Karpas-422 (cell line): ENCODE data around the gene SCMH1. TPM values are rescaled to one million over a fixed set of nuclear protein-coding genes. Genes with fewer than 3 reads are reported as not detected.

Experiments
- DNase-seq: peaks from one replicate; pipeline ENCODE4 v3.0.0-alpha.2; 2015
- H2AFZ ChIP-seq: fragments of 200-600 bp; sonication (generic); 2 replicates; pipeline ENCODE4 v1.6.1; 2014; ENCODE audit warnings: antibody characterized with exemption, low read length, mixed read lengths
- H3K27ac ChIP-seq: fragments of 200-600 bp; sonication (generic); 2 replicates; pipeline ENCODE4 v1.5.1; 2014; ENCODE audit warnings: mild to moderate bottlenecking, low read length, moderate library complexity
- H3K27me3 ChIP-seq: fragments of 200-600 bp; sonication (generic); 2 replicates; pipeline ENCODE4 v1.6.1; 2014; ENCODE audit warnings: low read length, mixed read lengths
- H3K36me3 ChIP-seq: fragments of 200-600 bp; sonication (generic); 2 replicates; pipeline ENCODE4 v1.6.1; 2014; ENCODE audit warnings: low read length, mixed read lengths; ENCODE audit not compliant: insufficient read depth
- H3K4me1 ChIP-seq: fragments of 200-600 bp; sonication (generic); 2 replicates; pipeline ENCODE4 v1.6.1; 2014; ENCODE audit warnings: mild to moderate bottlenecking, low read length, mixed read lengths
- H3K4me2 ChIP-seq: fragments of 200-600 bp; sonication (generic); 2 replicates; pipeline ENCODE4 v1.6.1; 2014; ENCODE audit warnings: low read length, low read depth, mild to moderate bottlenecking; ENCODE audit not compliant: poor library complexity, severe bottlenecking
- H3K4me3 ChIP-seq: fragments of 200-600 bp; sonication (generic); 2 replicates; pipeline ENCODE4 v1.5.1; 2014; ENCODE audit warnings: mild to moderate bottlenecking, antibody characterized with exemption, low read length, mixed read lengths
- H3K79me2 ChIP-seq: fragments of 200-600 bp; sonication (generic); 2 replicates; pipeline ENCODE4 v1.6.1; 2014; ENCODE audit warnings: mild to moderate bottlenecking, low read length, mixed read lengths
- H3K9ac ChIP-seq: fragments of 200-600 bp; sonication (generic); 2 replicates; pipeline ENCODE4 v1.6.0; 2014; ENCODE audit warnings: low read length
- H3K9me2 ChIP-seq: fragments of 200-600 bp; sonication (generic), shearing (Covaris generic); replicated peaks from 2 replicates; pipeline ENCODE4 v1.6.0; 2014; ENCODE audit warnings: mild to moderate bottlenecking, low read length, moderate library complexity; ENCODE audit not compliant: insufficient read depth
- H3K9me3 ChIP-seq: fragments of 300-700, 200-600 bp; sonication (generic); 2 replicates; pipeline ENCODE4 v1.6.1; 2014; ENCODE audit warnings: low read length, mixed read lengths
- H4K20me1 ChIP-seq: fragments of 200-600 bp; sonication (generic); 2 replicates; pipeline ENCODE4 v1.6.1; 2014; ENCODE audit warnings: mild to moderate bottlenecking, antibody characterized with exemption, low read length, low read depth; ENCODE audit not compliant: insufficient read depth
- total RNA-seq: library from RNA; depleted of rRNA; stranded (reverse); fragments of >200 nt; shearing (Covaris generic); gene quantifications from 2 replicates; pipeline ENCODE4 v1.2.3, GENCODE V29; 2014; ENCODE audit warnings: low replicate concordance

SCMH1 gene
- total RNA-seq, 1 experiment from 2014 or later: 83.6 TPM

DNA sequence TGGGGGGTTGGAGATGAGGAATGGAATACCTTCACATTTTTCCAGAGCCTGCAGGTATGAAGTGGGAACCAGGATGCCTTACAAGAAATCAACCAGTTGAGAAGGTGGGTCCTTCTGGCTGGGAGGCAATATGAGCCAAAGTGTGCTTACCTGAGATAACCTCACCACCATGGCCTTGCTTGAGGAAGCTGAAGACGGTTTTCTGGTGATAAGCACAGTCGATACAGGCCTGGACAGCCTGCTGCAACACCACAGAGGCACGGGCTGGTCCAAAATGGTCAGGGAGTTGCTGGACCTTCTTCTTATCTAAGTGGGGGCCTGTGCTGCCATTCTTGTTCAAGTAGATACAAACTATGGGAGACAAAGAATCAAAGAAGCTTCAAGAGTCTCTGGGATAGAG lies 193.6 kb downstream of the SCMH1 start:
- Histone ChIP-seq H3K4me3 (no peak overlapping the region), H3K79me2 (peaks cover 5% of the 10 kb centered on the region; the same call in 1 of the 2 replicates), H3K4me1 (peaks cover 7% of the 10 kb centered on the region), H3K27ac (no peak overlapping the region), H3K27me3 (no peaks in the 10 kb centered on the region), H3K9me2 (no peaks in the 10 kb centered on the region), H3K36me3 (peaks cover 32% of the 10 kb centered on the region; the same call in 1 of the 2 replicates), H4K20me1 (no peaks in the 10 kb centered on the region), H2AFZ (no peak overlapping the region), H3K9me3 (no peaks in the 10 kb centered on the region), H3K4me2 (no peak overlapping the region), H3K9ac (no peak overlapping the region)
- DNase-seq: no peak

DNA sequence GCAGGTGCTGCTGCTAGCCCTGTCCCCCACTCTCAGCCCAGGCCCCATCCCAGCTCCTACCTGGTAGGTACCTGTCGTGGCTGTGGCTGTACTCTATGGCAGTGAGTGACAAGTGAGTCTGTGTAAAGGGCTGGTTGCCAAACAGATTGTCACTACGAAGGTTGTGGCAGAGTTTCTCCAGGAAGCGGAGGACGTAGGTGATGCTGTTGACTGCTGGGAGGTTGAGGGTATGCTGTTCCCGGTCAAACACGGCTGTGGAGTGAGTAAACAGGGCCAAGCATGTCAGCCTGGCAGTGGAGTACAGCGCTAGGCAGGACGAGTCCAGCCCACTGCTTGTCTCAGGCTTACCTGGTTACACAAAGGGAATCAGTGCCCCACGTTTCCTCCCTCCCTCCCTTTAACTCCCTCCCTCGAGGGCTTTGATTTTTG lies 195.7 kb downstream of the SCMH1 start:
- H3K27ac ChIP-seq: no peak overlapping the region
- no peak overlapping the region for H3K9ac ChIP-seq
- peaks cover 3% of the 10 kb centered on the region; the same call in 1 of the 2 replicates for H3K79me2 ChIP-seq
- H3K4me1 ChIP-seq: no peaks in the 10 kb centered on the region
- no peaks in the 10 kb centered on the region for H4K20me1 ChIP-seq
- H3K36me3 ChIP-seq: peaks cover 27% of the 10 kb centered on the region; the same call in 1 of the 2 replicates
- H3K4me2 ChIP-seq: no peak overlapping the region
- H3K9me3 ChIP-seq: no peaks in the 10 kb centered on the region
- H3K27me3 ChIP-seq: no peaks in the 10 kb centered on the region
- DNase-seq: no peak
- no peak overlapping the region for H3K4me3 ChIP-seq
- H2AFZ ChIP-seq: no peak overlapping the region
- no peaks in the 10 kb centered on the region for H3K9me2 ChIP-seq

DNA sequence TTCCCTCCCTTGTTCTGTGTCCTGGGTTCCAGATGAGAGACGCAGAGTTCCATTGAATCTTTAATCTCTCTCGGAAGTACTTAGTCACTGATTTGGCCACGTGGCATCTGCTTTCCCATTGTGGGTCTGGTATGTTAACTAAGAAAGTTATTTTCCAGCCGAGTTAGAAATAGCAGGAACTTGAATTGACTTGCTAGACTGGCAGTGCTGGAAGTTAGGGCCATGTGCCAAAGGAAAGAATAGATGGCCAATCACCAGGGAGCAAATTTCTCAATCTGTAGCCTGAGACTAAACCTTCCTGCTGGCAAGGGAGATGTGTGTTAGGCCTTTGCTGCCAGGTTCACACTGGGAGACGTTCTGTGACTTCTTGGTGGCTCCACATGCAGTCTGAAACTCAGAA lies 196.4 kb downstream of the SCMH1 start:
- DNase-seq: no peak
- H3K36me3 ChIP-seq: peaks cover 26% of the 10 kb centered on the region; the same call in 1 of the 2 replicates
- no peaks in the 10 kb centered on the region for H3K4me1 ChIP-seq
- H3K4me3 ChIP-seq: no peak overlapping the region
- H3K79me2 ChIP-seq: no peaks in the 10 kb centered on the region
- H4K20me1 ChIP-seq: no peaks in the 10 kb centered on the region
- no peak overlapping the region for H3K4me2 ChIP-seq
- H3K9me2 ChIP-seq: no peaks in the 10 kb centered on the region
- H2AFZ ChIP-seq: no peak overlapping the region
- H3K27me3 ChIP-seq: no peaks in the 10 kb centered on the region
- no peak overlapping the region for H3K27ac ChIP-seq
- H3K9ac ChIP-seq: no peak overlapping the region
- no peaks in the 10 kb centered on the region for H3K9me3 ChIP-seq

DNA sequence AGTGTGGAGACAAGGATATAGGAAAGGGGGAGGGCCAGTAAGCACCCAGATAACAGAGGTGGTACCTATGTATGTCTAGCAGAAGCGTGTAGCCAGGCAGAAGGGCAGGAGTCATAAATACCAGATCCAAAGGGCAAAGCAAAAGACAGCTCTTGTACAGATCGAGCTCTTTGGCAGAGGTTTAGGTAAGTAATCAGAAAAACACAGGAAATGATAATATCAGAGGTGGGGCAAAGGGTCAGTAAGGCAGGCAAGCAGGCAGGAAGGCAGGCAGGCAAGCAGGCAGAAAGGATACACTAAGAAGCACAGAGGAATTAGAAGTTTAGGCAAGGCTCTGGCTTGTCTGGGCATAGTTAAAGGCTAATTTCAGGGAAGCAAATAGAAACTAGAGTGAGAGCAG lies 197.9 kb downstream of the SCMH1 start:
- Histone ChIP-seq H3K9ac (no peak overlapping the region), H3K36me3 (peaks cover 27% of the 10 kb centered on the region; the same call in 1 of the 2 replicates), H4K20me1 (no peaks in the 10 kb centered on the region)

DNA sequence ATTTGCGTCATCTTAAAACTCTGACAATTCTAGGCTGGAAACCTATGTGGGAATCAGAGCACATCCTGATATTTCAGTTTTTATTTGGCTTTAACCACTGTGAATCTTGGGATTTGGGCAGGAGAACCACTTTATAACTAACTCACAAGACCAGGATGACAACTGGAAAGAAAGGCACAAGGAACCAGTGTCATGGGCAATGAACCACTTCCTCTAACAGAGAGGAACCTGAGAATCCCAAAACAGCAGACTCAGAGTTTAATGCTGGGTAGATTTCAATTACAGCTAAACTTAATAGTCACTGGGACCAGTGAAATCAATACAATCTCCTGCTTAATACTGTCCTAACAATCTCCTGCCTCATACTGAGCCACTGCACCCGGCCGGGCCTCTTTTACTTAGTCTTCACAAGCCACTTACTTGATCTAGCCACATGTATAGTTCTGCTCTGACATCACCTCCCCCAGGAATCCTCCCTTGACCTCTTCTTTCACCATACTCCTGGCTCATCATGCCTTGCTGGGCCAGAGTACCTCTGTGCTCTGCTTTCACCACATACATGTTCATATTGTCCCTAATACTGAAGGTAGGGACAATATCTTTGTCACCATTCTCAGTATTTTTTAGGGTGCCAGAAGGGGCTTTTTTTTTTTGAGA lies 200.4 kb downstream of the SCMH1 start:
- Histone ChIP-seq H3K9me3 (no peaks in the 10 kb centered on the region), H3K27me3 (no peaks in the 10 kb centered on the region), H3K9ac (no peak overlapping the region), H2AFZ (no peak overlapping the region), H3K79me2 (no peaks in the 10 kb centered on the region), H3K9me2 (no peaks in the 10 kb centered on the region), H3K27ac (no peak overlapping the region), H3K4me1 (no peaks in the 10 kb centered on the region), H3K36me3 (peaks cover 31% of the 10 kb centered on the region; the same call in 1 of the 2 replicates), H3K4me3 (no peak overlapping the region), H3K4me2 (no peak overlapping the region), H4K20me1 (no peaks in the 10 kb centered on the region)
- no peak for DNase-seq

More for the DNA sequence above, 197.9 kb downstream of the SCMH1 start:
- no peaks in the 10 kb centered on the region for H3K9me3 ChIP-seq
- H3K27me3 ChIP-seq: no peaks in the 10 kb centered on the region
- no peaks in the 10 kb centered on the region for H3K9me2 ChIP-seq
- H3K4me1 ChIP-seq: no peaks in the 10 kb centered on the region
- H3K4me3 ChIP-seq: no peak overlapping the region
- H3K27ac ChIP-seq: no peak overlapping the region
- DNase-seq: no peak
- H2AFZ ChIP-seq: no peak overlapping the region
- H3K4me2 ChIP-seq: no peak overlapping the region
- H3K79me2 ChIP-seq: no peaks in the 10 kb centered on the region

DNA sequence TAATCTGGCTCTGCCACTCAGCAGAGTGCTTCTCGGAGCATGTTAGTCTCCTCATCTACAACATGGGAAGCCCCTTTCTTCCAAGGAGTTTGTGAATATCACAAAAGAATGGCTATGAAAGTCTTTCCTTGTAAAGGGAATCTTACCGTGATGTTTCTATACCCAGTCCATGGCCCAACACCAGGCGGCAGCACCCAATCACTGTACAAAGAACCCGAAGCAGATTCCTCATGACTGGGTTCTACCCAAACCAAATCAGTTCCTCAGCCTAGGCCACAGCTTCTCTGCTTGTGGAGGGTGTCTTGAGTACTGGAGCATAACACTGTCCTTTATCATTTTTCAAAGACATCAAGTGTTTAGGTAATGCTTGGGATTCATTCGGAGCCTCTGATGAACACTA lies 204.0 kb downstream of the SCMH1 start:
- no peaks in the 10 kb centered on the region for H3K9me2 ChIP-seq
- no peak overlapping the region for H2AFZ ChIP-seq
- H3K4me1 ChIP-seq: no peaks in the 10 kb centered on the region
- DNase-seq: peak; percentile 39
- H3K4me2 ChIP-seq: no peak overlapping the region
- H3K27ac ChIP-seq: no peak overlapping the region
- peaks cover 33% of the 10 kb centered on the region; the same call in 1 of the 2 replicates for H3K36me3 ChIP-seq
- no peaks in the 10 kb centered on the region for H3K27me3 ChIP-seq
- no peak overlapping the region for H3K4me3 ChIP-seq
- H3K9ac ChIP-seq: no peak overlapping the region
- no peaks in the 10 kb centered on the region for H4K20me1 ChIP-seq
- no peaks in the 10 kb centered on the region for H3K9me3 ChIP-seq
- no peaks in the 10 kb centered on the region for H3K79me2 ChIP-seq

DNA sequence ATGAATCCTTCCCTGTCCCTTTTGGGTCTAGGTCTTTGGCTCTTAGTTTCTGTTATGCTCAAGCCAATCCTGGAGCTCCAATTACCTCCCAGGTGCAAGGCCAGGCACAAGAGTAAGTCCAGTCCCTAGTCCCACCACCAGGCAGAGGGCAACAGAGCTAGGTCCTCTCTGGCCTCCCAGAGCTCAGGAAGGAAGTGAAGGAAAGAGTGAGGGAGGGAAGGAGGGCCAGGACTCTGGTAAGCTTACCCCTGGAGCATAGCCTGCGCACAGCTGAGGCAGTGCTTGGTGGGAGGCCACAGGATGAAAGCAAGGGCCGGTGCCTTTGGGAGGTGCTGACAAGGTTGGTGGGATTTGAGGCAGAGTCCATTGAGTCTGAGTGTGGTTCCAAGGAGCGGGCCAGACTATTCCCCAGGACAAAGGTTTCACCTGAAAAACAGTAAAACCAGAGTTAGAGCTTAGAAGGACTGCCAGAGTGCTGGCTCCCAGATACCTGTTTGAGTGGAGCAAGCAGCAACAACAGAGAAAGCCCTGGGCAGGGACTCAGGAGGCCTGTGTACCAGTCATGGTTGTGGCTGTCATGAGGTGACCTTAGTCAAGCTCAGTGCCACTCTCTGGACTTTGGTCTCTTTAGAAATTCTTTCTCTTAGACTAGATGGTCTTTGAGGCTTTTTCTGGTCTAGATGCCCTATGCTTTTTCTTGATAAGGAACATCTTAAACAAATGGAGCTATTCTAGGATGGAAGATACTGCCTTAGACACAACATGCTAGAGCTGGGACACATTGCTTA lies 204.8 kb downstream of the SCMH1 start:
- no peak for DNase-seq
- Histone ChIP-seq H3K9me3 (no peaks in the 10 kb centered on the region), H3K36me3 (peaks cover 35% of the 10 kb centered on the region; the same call in 1 of the 2 replicates), H2AFZ (no peak overlapping the region), H4K20me1 (no peaks in the 10 kb centered on the region), H3K9me2 (no peaks in the 10 kb centered on the region), H3K9ac (no peak overlapping the region), H3K4me3 (no peak overlapping the region), H3K27ac (no peak overlapping the region), H3K27me3 (no peaks in the 10 kb centered on the region), H3K4me1 (no peaks in the 10 kb centered on the region), H3K79me2 (no peaks in the 10 kb centered on the region), H3K4me2 (no peak overlapping the region)

DNA sequence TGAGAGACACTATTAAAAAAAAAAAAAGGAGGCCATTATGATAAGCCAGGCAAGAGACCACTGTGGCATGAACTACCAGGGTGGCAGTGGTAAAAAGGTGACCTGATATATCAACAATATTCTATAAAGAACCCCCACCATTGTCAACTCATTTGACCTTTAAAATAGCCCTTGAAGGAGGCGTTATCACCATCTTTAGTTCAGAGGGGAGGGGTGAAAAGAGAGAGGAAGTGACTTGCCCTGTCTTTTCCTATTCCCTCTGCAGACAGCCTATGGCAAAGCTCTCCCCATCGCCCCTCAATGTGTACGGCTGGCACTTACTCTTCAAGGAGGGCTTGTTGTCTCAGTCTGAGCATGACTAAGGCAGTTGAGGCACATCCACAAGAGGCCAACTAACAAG lies 208.8 kb downstream of the SCMH1 start:
- no peaks in the 10 kb centered on the region for H3K79me2 ChIP-seq
- H3K9me2 ChIP-seq: no peaks in the 10 kb centered on the region
- peaks cover 41% of the 10 kb centered on the region; the same call in 1 of the 2 replicates for H3K36me3 ChIP-seq
- no peaks in the 10 kb centered on the region for H3K27me3 ChIP-seq
- no peak overlapping the region for H3K4me3 ChIP-seq
- no peak for DNase-seq
- H4K20me1 ChIP-seq: no peaks in the 10 kb centered on the region
- H3K4me2 ChIP-seq: no peak overlapping the region
- no peak overlapping the region for H3K9ac ChIP-seq
- no peak overlapping the region for H3K27ac ChIP-seq
- no peaks in the 10 kb centered on the region for H3K9me3 ChIP-seq
- no peak overlapping the region for H2AFZ ChIP-seq
- H3K4me1 ChIP-seq: no peaks in the 10 kb centered on the region
